ENCODE data around the gene FOXQ1. TPM values are rescaled to one million over a fixed set of nuclear protein-coding genes. Genes with fewer than 3 reads are reported as not detected.

Gene FOXQ1
- total and polyA plus RNA-seq, 7 donors, result 0.01 TPM; not detected in 6

GRCh38 chr6:1271071-1271763 lies 40.7 kb upstream of the FOXQ1 start:
- Histone ChIP-seq H3K27me3 (ENCODE audit: insufficient read depth in 3 of 3, low read length in 2 of 3) (peaks cover 0 to 12% (median 2%) of the 10 kb centered on the region in 3 donors), H3K36me3 (ENCODE audit: insufficient read depth in 1 of 2, low read depth in 1 of 2) (no peaks in the 10 kb centered on the region), H3K9me3 (no peaks in the 10 kb centered on the region), H3K4me1 (no peaks in the 10 kb centered on the region), H3K4me3 (no peak overlapping the region), H3K27ac (no peak overlapping the region)
- WGBS, 3 donors, result 84 to 93% (median 89%) methylated on average over 11 of the region's 11 CpGs
- intact Hi-C loops (cut with DNase I), result no loop called here
- ATAC-seq (no peak), DNase-seq (no peak)
- TF ChIP-seq, protein P1, sequence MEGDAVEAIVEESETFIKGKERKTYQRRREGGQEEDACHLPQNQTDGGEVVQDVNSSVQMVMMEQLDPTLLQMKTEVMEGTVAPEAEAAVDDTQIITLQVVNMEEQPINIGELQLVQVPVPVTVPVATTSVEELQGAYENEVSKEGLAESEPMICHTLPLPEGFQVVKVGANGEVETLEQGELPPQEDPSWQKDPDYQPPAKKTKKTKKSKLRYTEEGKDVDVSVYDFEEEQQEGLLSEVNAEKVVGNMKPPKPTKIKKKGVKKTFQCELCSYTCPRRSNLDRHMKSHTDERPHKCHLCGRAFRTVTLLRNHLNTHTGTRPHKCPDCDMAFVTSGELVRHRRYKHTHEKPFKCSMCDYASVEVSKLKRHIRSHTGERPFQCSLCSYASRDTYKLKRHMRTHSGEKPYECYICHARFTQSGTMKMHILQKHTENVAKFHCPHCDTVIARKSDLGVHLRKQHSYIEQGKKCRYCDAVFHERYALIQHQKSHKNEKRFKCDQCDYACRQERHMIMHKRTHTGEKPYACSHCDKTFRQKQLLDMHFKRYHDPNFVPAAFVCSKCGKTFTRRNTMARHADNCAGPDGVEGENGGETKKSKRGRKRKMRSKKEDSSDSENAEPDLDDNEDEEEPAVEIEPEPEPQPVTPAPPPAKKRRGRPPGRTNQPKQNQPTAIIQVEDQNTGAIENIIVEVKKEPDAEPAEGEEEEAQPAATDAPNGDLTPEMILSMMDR (IDR thresholded peaks at IDR 0.05), result no peak

GRCh38 chr6:1278061-1278720 lies 33.7 kb upstream of the FOXQ1 start:
- ATAC-seq, result no peak
- no peaks in the 10 kb centered on the region for H3K36me3 ChIP-seq (ENCODE audit: insufficient read depth in 1 of 2, low read depth in 1 of 2)
- intact Hi-C loops (cut with DNase I), result no loop called here
- H3K27me3 ChIP-seq (ENCODE audit: insufficient read depth in 3 of 3, low read length in 2 of 3), result peaks cover 0 to 5% (median 4%) of the 10 kb centered on the region in 3 donors
- TF ChIP-seq, protein P1 (IDR thresholded peaks at IDR 0.05), result no peak
- H3K4me1 ChIP-seq, result no peaks in the 10 kb centered on the region
- DNase-seq, result no peak
- H3K27ac ChIP-seq, result no peak overlapping the region
- H3K4me3 ChIP-seq, result no peak overlapping the region
- H3K9me3 ChIP-seq, result no peaks in the 10 kb centered on the region
- WGBS, 3 donors, result 70 to 85% (median 75%) methylated on average over 5 of the region's 5 CpGs

DNA sequence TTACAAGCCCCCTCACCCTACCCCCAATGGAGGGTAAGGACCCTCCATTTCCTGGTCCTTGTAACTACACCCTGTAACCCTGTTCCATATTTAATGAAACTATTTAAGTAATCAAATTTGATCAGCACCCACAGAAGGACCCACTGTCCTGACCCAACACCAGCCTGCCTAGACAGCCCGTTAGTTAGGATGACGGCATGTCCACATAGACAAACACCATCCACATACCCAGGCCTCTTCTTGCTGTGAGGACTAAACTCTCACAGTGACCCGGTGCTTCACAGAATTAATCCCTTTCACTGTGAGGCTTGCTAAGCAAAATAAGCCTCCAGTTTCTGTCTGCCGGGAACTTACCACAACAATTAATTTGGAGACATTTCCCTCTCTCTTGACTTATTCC lies 32.8 kb upstream of the FOXQ1 start:
- Histone ChIP-seq H3K4me3 (no peak overlapping the region), H3K27me3 (ENCODE audit: insufficient read depth in 3 of 3, low read length in 2 of 3) (peaks cover 0 to 2% (median 0%) of the 10 kb centered on the region in 3 donors), H3K9me3 (no peaks in the 10 kb centered on the region), H3K36me3 (ENCODE audit: insufficient read depth in 1 of 2, low read depth in 1 of 2) (no peaks in the 10 kb centered on the region), H3K4me1 (no peaks in the 10 kb centered on the region), H3K27ac (no peak overlapping the region)
- 73 to 84% (median 75%) methylated on average over 4 of the region's 4 CpGs for WGBS, 3 donors
- ATAC-seq (no peak), DNase-seq (no peak)
- intact Hi-C loops (cut with DNase I), result no loop called here
- TF ChIP-seq, protein P1 (IDR thresholded peaks at IDR 0.05), result no peak

- TF ChIP-seq, protein P1 (IDR thresholded peaks at IDR 0.05), result no peak
- ATAC-seq, result no peak
- 74 to 86% (median 78%) methylated on average over 8 of the region's 8 CpGs for WGBS, 3 donors
- H3K9me3 ChIP-seq, result no peaks in the 10 kb centered on the region
- no peak overlapping the region for H3K4me3 ChIP-seq
- intact Hi-C loops (cut with DNase I), result no loop called here
- no peaks in the 10 kb centered on the region for H3K4me1 ChIP-seq
- peaks cover 0 to 2% (median 0%) of the 10 kb centered on the region in 3 donors for H3K27me3 ChIP-seq (ENCODE audit: insufficient read depth in 3 of 3, low read length in 2 of 3)
- H3K27ac ChIP-seq, result no peak overlapping the region
- no peak for DNase-seq
- H3K36me3 ChIP-seq (ENCODE audit: insufficient read depth in 1 of 2, low read depth in 1 of 2), result no peaks in the 10 kb centered on the region
These were observed 31.1 kb upstream of the FOXQ1 start for GRCh38 chr6:1280666-1281300.

Measured in psoas muscle (tissue), 8 donors.